ENCODE results near the gene CFAP74.

DNA sequence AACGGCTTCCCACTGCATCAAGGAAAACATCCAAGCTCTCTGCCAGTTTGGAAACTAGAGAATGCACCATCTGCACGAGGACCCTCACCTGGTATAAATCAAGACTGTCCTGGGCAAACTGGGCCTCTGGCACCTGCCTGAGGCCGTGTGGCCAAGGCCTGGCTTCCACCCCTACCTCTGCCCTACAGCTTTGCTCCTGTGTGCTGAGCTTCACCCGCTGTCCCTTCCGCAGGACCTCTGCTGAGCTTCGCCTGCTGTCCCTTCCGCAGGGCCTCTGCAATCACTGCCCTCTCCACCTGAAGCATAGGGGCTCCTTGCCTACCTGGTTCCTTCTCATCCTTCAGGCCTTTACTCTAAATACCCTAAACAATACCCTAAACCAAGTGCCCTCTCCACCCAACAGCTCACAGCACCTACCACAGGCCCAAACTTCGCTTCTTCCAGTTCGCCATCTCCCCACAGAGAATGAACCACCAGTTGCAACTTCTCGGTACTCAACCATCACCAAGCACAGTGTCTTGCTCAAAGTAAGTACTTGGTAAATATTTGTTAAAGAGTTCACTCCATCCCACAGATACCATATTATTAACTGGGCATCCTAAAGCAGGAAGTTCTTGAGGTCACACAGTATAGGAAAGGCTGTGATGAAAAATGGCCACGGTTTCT is 131.1 kb downstream of the CFAP74 start:
- TF ChIP-seq CTCF (IDR thresholded peaks at IDR 0.05) (no peak), POLR2A (IDR thresholded peaks at IDR 0.05) (no peak)

All from testis (tissue), 2 donors.